GM18858 (cell line): ENCODE data around the gene HIRA.

Experiments used
- ATAC-seq: cut with Tn5 transposase; IDR thresholded peaks from one replicate; pipeline ENCODE4 v1.9.1; 2021; ENCODE audit not compliant: unreplicated experiment

Gene HIRA

DNA sequence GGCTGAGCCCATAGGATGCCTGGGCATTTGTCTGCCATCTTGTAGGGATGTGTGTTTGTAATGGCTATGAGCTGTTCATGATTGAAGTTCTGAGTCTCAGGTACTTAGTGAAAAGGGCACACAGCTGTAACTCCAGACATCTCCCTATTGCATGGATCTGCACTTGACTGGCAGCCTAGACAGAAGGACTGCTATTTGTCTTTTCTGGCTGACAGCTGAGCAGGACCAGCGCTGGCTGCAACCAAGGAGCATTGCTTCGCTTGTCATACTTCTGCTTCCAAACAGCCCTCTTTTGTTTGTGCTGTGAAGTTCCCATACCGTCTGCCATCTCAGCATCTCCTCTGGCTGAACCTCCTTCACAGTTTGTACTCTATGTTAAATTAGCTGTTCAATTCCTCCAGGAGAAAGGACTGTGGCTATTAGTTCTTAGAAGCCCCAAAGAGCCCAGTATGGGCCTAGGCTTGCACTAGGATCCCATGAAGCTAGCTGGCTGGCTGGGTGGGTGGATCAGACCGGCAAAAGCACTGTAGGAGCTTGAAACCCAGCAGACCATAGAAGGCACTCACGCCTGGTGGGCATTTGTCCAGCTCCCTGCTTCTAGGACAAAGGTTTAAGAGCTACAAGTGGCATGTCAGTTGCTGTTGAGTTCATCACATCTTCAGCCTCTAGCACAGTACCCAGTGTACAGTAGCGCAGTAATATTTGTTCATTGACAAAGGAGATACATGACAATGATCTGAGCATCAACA is 20.4 kb downstream of the HIRA start:
- ATAC-seq, result no peak

DNA sequence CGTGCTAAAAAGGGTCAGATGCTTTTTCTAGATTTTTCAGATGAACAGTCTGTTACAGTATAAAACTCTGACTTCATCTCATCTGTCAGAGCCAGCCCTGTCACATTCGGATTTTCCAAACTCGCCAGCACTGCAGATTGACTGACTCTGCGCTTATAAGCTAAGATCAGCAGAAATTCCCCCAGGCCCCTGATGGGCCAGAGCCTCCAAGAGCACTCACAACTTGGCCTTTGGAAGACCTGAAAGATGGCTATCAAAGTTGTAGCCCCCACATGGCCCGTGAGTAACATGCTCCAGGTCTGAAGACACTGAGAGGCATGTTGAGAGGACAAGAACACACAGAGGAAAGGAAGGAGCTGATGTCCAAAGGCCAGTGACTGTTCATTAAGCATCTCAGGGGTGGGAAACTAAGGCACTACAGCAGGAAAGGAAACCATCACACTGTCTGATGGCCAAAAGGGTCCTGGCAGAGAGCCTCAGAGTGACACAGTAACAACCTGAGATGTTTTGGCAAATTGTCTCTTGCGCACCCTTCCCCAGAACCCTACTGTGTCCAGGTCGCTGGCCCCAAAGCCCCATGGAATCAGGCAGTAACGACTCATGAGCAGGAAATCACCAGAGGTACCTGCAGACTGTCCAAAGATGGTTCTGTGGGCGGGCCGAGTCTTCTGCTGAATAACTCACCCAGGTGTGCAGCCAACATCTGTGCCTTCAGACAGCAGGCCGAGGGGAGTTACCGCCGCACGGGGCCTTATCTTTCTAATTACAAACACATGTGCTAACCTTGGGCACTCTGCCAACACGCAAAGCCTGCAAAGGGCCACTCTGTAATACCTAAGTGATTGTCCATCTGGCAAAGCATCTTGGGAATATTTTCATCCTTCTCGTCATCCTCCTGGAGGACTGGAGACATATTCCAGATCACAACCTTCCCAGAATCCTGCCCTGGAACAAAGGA is 23.6 kb downstream of the HIRA start:
- no peak for ATAC-seq

DNA sequence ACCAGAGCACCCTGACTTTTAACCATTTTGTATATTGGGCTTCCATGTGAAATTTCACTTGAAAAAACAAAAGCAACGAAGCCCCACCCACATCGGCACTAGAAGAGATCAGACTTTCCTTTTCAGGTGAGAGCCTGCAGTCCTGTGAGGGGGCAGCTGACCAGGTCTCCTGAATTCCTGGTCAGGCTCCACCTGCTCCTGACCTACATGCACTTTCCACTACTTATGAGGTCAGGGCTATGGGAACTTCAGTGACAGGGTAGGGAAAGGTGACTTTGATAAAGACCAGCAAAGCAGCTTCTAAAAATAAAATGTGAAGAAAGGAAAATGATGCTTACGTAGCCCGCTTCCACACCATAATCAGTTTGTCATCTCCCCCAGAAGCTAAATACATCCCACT is 24.7 kb downstream of the HIRA start:
- ATAC-seq, result no peak

DNA sequence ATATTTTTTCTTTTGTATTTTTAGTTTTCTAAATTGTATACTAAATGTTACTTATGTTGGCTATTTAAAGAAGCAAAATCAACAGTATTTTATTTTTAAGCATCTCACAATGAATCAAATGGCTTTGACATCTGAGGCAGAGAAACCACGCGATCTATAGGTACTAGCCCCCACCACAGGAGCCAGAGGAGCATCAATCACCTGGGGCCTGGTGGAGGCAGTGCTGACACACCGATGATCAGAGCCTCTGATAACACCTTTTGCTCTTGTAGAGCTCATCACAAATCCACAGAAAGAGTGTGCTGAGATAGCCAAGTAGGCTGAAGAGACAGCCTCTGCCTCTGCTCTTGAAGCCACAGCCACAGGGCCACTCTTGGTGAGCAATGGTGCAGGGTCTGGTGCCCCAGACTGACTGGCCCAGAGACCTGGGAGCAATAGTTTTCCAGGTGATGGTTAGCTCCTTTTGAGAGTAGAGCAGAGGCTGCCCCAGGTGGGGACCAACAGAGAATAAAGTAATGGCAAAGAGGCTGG is 25.2 kb downstream of the HIRA start:
- no peak for ATAC-seq

DNA sequence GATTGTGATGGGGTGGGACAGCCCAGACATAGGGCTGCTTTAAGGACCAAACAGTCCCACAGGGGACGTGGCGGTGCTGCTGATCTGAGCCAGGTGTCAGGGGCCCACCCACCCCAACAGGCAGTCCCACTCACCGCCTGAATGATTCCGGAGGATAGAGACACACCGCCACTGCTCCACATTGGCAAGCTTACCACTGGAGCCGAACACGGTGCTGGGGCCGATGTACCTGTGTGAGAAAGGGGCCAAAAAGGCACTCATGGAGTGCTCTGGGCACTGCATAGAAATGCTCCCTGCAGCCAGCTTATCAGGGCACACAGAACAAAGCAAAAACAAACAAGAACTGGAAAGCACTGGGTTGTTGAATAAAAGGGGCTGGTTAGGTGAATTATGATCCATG is 25.9 kb downstream of the HIRA start:
- no peak for ATAC-seq

DNA sequence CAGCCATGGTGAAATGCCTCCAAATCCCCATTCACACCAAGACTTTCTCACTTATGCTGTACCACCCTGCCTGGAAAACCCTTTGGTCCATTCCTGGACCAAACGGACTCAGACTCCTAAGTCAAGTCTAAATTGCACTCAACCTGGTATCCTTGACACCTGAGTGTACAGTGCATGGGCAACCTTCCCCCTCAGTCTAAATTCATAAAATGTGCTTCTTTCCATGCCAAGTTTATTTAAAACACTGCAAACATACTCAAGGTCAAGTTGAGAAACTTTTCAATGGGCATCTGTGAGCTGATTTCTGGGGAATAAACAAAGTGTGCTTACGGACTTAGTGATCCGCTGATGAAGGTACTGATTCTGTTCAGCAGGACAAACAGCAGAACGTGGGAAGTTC is 26.4 kb downstream of the HIRA start:
- no peak for ATAC-seq

DNA sequence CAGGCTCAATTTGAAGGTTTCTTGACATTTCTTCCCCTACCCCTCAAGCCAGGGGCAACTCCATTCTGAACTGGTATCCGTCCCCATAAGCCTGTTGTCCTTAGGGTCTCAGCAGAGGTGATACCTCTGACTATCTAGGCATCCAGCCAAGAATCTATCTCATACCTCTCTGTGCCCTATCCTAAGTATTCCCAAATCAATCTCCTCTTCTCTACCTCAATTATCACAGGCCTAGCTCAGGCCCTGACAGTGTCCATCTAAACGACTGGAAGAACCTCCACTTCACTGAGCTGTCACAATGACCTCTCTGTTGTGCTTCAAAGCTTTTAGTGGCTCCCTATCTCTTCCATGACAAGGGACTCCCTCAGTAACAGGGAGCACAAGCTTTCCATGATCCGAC is 26.9 kb downstream of the HIRA start:
- ATAC-seq, result no peak

DNA sequence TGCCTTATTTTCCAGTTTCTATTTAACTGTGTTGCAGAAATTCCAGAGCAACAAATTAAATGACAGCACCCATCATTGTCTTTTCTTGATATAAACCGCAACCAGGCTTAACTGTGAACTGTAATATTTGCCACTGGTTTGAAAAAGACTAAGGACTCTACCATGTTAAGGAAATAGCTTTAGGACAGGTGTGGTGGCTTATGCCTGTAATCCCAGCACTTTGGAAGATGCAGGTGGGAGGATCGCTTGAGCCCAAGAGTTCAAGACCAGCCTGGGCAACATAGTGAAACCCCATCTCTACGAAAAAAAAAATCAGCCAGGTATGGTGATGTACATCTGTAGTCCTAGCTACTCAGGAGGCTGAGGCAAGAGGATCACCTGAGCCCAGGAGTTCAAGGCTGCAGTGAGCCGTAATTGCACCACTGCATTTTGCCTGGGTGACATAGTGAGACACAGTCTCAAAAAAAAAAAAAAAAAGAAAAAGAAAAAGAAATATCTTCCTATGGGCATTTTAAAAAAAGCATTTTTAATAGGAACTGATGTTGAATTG is 28.8 kb downstream of the HIRA start:
- no peak for ATAC-seq

DNA sequence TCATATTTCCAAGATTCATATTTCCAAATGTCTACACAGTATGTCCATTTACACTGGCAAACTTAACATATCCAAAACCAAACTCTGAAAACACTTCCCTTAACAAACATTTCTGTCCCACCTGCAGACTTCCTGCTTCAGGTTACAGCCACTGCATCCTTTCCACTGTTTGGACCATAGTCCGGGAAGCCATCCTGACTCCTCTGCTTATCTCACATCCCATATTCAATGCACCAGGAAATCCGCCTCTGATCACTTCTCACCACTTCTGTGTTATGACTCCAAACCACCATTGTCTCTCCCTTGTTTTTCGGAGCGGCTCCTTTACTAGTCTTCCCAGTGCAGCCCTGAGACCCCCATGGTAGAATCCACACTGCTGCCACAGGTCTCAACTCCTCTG is 30.1 kb downstream of the HIRA start:
- no peak for ATAC-seq

DNA sequence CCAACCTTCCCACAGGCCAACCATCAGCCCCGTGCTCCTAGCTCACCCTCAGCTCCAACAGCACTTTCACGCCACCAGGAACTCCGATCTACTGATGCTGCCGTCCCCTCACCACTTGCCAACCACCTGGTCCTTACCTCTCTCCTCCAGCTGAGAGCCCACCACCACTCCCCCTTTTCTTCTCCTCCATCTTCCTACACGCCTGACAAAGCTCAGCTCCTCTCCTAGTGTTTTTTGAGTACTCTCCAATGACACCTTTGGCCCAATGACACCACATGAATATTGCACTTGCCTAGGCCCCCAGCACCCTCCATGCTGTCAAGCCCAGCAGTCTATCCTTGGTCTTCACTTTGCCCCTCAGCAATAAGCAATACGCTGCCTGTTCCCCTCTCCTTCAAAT is 30.7 kb downstream of the HIRA start:
- no peak for ATAC-seq

DNA sequence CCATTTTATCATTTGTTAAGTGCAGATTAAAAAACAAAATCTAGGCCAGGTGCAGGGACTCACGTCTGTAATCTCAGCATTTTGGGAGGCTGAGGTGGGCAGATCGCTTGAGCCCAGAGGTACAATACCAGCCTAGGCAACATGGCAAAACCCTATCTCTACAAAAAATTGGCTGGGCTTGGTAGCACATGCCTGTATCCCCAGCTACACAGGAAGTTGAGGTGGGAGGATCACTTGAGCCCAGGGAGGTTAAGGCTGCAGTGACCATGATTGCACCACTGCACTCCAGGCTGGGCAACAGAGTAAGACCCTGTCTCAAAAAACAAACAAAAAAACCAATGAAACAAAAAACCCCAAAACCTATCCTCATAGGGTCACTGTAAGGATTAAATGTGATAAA is 32.9 kb downstream of the HIRA start:
- ATAC-seq, result no peak

DNA sequence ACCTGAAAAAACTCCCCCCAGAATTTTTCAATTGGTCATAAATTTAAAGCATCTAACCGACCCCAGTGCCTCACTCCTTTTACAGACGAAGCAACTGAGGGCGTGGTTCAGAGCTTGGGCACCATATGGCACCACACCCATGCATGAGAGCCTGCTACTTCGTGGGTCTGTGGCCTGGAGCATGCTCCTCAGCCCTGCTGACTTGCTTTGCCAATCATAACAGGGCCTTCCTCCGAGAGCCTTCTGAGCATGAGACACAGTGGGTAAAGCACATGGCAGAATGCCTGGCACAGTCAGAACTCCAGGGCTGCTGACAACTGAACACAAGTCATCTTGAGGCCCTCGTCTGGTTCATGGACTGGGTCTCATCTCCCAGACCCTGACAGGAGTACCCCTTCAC is 33.3 kb downstream of the HIRA start:
- no peak for ATAC-seq

DNA sequence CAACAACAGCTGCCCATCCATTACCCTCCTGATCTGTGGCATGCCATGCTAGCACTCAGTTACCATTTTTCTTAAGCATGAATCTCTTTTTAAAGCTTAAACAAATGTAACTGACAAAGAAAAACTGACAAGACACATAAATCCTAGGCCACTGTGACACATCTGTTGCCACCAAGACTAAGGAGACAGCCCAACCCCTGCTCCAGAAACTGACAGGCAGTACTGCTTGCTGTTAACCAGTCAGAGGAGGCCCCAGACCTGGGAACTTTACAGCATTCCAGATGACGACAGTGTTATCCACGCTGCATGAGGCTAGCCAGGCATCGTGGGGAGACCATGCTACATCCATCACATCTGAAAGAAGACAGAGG is 33.8 kb downstream of the HIRA start:
- no peak for ATAC-seq

DNA sequence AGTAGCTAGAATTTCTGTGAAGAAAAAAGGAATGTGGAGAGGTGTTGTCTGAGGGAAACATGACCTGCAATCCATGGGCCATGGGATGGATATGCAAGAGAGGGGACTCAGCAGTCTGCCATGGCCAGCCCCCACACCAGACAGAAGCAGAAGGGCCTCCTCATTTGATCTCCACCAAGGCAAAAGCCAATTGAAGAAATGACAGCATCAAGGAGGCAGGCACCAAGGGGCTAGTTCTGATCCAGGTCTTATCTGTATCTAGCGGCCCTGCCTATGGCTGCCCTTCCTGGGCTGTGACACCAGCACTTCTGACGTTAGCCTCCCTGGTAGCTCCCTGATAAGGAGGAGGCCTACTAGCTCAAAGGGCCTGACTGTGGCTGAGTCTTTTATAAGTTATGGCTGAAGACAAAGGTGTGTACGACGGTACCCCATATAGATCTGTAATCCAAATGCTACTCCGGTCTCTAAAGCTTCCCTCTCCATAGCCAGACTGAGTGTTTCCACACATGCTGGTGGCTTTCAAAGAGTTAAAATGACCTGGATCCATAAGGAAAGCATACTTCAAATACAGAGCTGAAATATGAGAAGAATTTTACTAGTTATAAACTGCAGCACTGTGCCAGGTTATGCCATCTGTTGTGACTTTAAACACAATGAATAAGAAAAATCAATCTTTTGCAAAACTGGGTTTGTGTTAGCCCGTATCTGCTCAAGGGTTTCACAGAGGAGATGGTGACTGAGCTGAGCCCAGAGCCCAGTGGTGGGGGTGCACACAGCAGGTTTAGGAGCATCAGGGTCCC is 34.4 kb downstream of the HIRA start:
- no peak for ATAC-seq

DNA sequence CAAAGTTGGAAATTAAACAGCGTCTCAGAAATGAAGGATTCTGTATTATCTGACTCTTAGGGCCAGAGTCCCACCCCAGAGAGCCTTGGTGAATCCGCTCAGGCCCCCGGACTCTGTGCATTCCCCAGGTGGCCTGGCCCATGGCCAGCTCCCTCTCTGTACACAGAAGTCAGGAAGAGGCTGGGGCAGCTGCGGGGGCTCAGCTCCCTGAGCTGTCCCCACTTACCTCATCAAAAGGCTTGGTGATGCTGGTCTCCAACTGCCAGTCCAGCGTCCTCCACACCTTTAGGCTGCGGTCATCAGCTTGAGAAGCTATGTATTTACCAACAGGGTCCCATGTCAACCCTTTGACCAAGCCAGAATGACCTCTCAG is 35.0 kb downstream of the HIRA start:
- no peak for ATAC-seq

DNA sequence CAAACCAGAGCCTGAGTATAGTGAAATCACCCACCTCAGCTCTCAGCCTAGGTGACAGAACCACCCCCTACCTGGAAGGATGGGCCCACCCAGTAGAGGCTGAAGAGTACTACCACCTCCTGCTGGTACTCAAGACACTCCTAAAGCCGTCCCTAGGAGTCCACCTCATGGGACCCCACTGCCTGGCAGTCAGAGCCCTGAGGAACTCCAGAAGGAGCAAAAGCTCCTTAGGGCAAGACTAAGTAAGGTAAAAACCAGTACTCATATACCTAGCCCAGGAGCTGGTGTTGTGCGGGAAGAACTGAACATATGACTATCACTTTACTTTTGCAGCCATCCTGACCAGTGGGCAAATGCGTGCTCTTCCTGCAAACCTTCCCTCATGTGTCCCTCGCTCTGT is 36.3 kb downstream of the HIRA start:
- no peak for ATAC-seq

DNA sequence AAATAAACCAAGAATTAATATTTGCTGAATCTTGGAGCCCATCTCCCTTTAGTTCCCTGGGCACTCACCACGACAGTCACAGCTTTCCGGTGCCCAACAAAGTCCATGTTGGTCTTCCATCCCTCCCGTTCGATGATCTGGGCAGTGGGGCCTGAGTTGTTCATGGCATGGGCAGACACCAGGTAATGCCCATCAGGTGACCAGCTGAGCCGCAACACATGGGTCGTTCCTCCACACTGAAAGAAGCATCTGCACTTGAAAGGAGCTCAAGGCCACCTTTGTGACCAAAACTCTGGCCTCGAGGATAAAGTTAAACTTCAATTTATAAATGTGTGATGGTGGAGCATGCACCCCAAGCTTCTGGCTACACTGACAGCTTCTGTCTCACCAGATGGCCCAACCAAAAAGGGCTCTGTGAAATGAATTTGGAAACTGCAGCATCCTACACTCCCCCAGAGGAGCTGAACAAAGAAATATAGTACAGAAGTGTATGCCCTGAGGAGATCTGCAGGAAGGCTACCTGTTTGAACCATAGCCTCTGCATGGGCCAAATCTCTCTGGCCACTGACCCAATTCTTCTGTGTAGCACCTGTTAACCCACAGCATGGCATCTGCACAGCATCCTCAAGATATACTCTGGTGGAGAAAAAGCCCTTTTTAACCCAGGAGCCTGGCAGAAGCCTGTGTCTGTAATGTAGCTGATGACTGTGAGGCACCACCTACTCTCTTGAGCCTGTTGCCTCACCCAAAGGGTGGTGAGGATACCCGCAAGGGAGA is 37.1 kb downstream of the HIRA start:
- ATAC-seq, result no peak

DNA sequence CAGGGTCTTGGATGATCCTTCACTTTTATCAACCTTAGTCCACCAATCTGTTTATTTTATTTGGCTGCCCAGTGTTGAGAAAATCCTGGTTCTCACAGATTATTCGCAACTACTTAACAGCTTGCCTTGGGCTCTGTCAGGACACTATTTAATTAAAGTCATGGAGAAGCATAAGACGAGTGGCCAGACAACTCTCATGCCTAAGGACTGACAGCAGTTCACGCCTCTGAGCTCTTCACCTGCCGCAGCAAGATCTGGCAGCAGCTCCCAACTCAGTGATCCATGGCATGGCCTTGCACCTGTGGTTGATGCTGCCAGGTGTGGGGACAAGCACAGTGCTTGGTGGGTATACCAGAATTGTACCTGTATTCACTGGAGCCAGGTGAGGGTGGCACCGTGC is 37.8 kb downstream of the HIRA start:
- no peak for ATAC-seq

DNA sequence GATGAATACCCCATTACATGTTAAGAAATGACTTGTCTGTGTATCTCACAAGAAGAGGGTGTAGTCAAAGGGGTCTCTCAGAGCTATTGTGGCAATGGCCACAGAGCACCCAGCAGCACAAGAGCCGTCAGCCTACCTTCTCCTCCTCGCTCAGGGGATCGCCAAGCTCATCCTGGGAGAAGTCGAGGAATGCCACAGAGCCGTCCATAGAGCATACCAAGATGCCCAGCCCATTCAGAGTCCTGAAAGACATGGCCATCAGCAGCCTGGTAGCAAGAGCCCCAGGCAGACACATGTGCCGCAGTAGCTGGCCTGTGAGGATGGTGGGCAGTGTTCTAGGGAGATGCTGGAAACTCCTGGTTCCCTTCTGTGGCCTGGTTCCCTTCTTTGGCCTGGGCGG is 44.0 kb downstream of the HIRA start:
- ATAC-seq, result no peak

DNA sequence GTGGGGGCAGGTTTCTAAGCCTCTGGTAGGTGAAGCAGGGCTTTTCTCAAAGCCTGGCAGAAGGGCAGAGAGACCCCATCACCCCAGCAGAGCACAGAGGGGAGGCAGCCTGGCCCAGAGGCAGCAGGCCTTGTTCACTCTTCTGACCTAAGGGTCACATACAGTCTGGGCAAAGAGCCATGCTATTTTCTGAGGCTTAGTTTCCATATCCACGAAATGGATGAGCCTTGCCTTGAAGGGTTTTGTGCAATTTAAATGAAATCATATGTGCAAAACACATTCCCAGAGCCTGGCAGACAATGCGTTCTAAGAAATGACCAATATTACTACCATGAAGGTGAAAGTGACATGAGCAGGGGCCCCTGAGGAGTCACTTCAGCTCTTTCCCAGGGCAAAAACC is 44.5 kb downstream of the HIRA start:
- ATAC-seq, result no peak
